ENCODE results near the gene PTH.

Gene PTH

GRCh38 chr11:13494051-13494450 lies 1.7 kb downstream of the PTH start:
- ChIA-PET CTCF (no interaction called here), POLR2A (ENCODE audit: low non-redundant PET) (no interaction called here)
- no peak for DNase-seq (ENCODE audit: low spot score)
- no peak for TF ChIP-seq CTCF (conservative IDR thresholded peaks at IDR 0.05; ENCODE audit: low read depth)
- no peak overlapping the region for H3K27ac ChIP-seq

GRCh38 chr11:13487661-13488030 lies 8.2 kb downstream of the PTH start:
- no peak for DNase-seq (ENCODE audit: low spot score)
- no peak overlapping the region for H3K27ac ChIP-seq
- no peak for TF ChIP-seq CTCF (conservative IDR thresholded peaks at IDR 0.05; ENCODE audit: low read depth)
- CTCF ChIA-PET, result interaction anchor here (0.6 to 1.2 kb wide), 2 partner anchors 9 to 453 kb away, joined by 3 to 5 read pairs; no protein-coding TSS in a partner anchor
- POLR2A ChIA-PET (ENCODE audit: low non-redundant PET), result no interaction called here

- DNase-seq (ENCODE audit: low spot score), result no peak
- ChIA-PET POLR2A (ENCODE audit: low non-redundant PET) (no interaction called here), CTCF (interaction anchor here (0.6 to 1.2 kb wide), 3 partner anchors 10 to 1314 kb away, joined by 3 to 5 read pairs (median 3); no protein-coding TSS in a partner anchor)
- no peak overlapping the region for H3K27ac ChIP-seq
- no peak for TF ChIP-seq CTCF (conservative IDR thresholded peaks at IDR 0.05; ENCODE audit: low read depth)
Measured at GRCh38 chr11:13486926-13487660, 8.7 kb downstream of the PTH start.

- CTCF ChIA-PET, result interaction anchor here (0.6 to 0.7 kb wide), 2 partner anchors 9 to 15 kb away, joined by 4 read pairs; no protein-coding TSS in a partner anchor
- no peak for DNase-seq (ENCODE audit: low spot score)
- H3K27ac ChIP-seq, result no peak overlapping the region
- POLR2A ChIA-PET (ENCODE audit: low non-redundant PET), result no interaction called here
- TF ChIP-seq CTCF (conservative IDR thresholded peaks at IDR 0.05; ENCODE audit: low read depth), result no peak
Measured at GRCh38 chr11:13480198-13480597, 15.6 kb downstream of the PTH start.

GRCh38 chr11:13479688-13480087 lies 16.1 kb downstream of the PTH start:
- H3K27ac ChIP-seq, result no peak overlapping the region
- no peak for DNase-seq (ENCODE audit: low spot score)
- ChIA-PET POLR2A (ENCODE audit: low non-redundant PET) (no interaction called here), CTCF (interaction anchor here (0.6 kb wide), 1 partner anchor 14 kb away, joined by 4 read pairs; no protein-coding TSS in a partner anchor)
- no peak for TF ChIP-seq CTCF (conservative IDR thresholded peaks at IDR 0.05; ENCODE audit: low read depth)

GRCh38 chr11:13475091-13475490 lies 20.7 kb downstream of the PTH start:
- CTCF ChIA-PET, result no interaction called here
- no peak overlapping the region for H3K27ac ChIP-seq
- no peak for DNase-seq (ENCODE audit: low spot score)
- POLR2A ChIA-PET (ENCODE audit: low non-redundant PET), result no interaction called here
- TF ChIP-seq CTCF (conservative IDR thresholded peaks at IDR 0.05; ENCODE audit: low read depth), result no peak
